ENCODE measurements around the gene CADM1.

Gene CADM1

GRCh38 chr11:115144014-115144413, 360.2 kb downstream of the CADM1 start:
- DNase-seq: no peak

GRCh38 chr11:115141231-115142114, 362.7 kb downstream of the CADM1 start:
- peak in 1 of 14 donors; percentile 82 for DNase-seq

- DNase-seq: no peak
Observed at GRCh38 chr11:115135936-115136335, 368.3 kb downstream of the CADM1 start.

GRCh38 chr11:115134926-115135325, 369.3 kb downstream of the CADM1 start:
- peak in 1 of 14 donors; percentile 28 for DNase-seq

- DNase-seq: no peak
Observed at GRCh38 chr11:115133475-115134209, 370.6 kb downstream of the CADM1 start.

GRCh38 chr11:115132436-115133228, 371.6 kb downstream of the CADM1 start:
- no peak for DNase-seq

- DNase-seq: no peak
Observed at GRCh38 chr11:115129473-115130289, 374.5 kb downstream of the CADM1 start.

GRCh38 chr11:115128226-115128625, 376.0 kb downstream of the CADM1 start:
- no peak for DNase-seq

- DNase-seq: no peak
Observed at GRCh38 chr11:115127790-115128189, 376.4 kb downstream of the CADM1 start.

- DNase-seq: no peak
Observed at GRCh38 chr11:115126515-115127208, 377.6 kb downstream of the CADM1 start.

GRCh38 chr11:115126092-115126491, 378.1 kb downstream of the CADM1 start:
- DNase-seq: no peak

GRCh38 chr11:115124786-115125185, 379.4 kb downstream of the CADM1 start:
- no peak for DNase-seq

GRCh38 chr11:115123641-115124040, 380.6 kb downstream of the CADM1 start:
- no peak for DNase-seq

GRCh38 chr11:115122274-115122673, 381.9 kb downstream of the CADM1 start:
- DNase-seq: no peak
